COLO668 (cell line): Measurements from ENCODE around the gene CFAP46.

Source experiments
- DNase-seq: peaks from one replicate; lab custom pipeline; 2025; ENCODE audit not compliant: unreplicated experiment; lab: John Stamatoyannopoulos, UW

The CFAP46 gene

DNA sequence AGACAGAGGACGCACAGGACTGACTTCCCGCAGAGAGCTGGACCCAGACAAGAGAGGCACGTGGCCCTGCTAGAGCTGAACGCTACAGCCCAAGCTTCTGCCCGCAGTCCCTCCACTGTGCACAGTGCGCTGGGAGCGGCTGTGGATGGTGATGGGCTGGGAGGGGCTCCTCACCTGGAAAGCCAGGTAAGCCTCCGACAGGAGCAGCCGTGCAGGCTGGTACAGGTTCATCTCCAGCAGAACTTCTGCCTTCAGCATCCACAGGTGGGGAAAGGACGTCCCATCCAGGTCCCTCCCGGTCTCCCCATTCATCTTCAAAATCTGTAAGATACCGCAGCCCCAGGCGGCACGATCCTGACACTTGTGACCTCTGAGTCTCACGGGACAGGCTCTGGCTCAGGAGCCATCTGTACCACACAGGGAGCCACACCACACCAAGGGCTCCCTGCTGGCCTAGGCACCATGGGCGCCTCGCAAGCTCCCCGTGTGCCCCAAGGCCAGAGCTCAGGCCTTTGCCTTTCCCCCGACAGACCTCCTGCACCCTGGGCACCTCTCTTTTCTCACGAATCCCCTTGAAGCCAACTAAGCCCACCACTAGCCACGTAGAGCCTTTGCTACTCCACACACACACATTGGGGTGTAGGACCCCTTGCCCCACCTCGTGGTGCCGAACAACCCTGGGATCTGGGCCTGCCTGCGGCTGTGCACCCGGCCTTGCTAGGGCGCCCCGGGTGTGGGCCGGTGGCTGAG lies 76.3 kb downstream of the CFAP46 start:
- DNase-seq = no peak

DNA sequence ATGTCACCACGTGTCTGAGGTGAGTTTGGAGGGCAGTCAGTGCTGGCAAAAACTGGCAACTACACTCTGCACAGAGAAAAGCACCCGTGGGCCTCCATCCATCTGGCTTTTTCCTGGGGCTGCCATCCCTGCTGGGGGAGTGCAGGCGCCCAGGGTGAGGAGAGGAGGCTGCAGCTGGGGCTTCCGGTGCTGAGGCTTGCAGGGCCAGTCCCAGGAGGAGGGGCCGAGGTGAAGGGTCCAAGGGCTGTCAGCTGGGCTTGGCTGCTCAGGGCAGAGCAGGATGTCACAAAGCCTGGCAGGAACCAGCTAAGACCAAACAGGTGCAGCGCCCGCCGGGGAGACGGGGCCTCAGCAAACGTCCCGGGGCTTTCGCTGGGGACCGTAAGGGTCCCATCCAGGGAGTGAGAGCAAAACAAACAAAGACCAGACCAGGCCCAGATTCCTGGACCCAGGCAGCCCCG lies 77.2 kb downstream of the CFAP46 start:
- DNase-seq = no peak

DNA sequence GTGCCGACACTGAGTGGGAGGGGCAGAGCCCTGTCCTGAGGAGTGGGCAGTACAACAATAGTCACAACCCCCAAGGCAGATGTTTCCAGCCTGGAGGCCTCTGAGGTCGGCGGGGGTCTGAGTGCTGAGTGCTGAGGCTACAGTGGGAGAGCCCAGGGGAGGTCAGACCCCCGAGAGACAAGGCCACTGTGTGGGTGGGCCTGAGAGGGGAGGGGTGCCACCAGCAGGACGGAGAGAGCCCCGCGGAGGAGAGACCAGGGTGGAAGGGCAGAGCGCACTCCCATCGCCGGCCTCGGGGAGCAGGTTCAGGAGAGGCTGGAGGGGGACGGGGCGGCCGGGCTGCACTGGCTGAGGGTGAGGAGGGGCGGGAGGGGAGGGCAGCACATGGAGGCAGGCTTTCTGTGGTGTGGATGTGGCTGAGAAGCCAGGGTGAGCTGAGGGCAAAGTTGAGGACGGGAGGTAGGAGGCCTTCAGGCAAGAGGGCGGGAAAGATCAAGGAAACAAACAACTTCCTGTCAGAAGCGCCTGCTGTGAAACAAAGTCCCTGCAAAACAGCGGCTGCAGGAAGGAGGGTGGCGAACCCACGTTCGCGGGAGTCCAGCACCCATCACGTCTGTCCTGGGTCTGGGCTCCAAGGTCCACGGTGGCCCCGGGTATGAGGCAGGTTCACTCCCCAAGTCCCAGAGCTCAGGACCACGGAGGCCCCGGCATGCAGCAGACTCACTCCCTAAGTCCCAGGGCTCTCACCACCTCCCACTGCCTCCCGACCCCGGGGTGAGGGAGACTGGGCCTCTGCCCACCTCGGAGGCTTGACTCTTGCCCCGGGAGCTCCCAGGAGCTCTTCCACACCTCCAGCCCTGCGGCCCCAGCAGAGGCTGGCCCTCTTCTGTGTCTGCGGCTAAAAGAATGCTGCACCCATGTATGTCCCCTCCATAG lies 79.6 kb downstream of the CFAP46 start:
- DNase-seq = no peak

DNA sequence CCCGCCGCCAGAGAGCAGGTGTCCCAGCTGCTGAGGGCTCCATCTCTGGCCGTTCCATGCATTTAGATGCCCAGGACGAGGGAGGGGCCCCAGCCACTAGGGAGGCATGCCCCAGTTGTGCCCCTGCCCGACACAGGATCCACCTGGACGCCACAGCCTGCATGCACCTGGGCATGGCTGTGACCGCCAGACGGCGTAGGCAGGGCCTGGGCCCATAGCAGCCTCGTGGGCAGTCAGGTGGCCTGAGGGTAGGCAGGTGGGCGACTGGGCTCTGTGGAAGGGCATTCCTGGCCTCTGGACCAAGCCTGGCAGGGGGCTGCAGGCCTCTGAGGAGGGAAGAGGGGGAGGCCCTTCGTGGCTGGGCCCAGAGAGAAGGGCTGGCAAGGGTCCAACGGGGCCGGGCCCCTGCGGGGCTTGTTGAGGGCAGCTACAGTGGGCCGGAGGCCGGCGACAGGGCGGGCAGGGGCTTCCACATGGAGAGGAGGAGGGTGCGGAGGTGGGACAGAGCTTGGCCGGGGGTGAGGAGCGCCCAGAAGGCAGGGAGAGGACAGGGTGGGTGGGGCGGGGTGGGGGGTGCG lies 80.4 kb downstream of the CFAP46 start:
- no peak for DNase-seq

DNA sequence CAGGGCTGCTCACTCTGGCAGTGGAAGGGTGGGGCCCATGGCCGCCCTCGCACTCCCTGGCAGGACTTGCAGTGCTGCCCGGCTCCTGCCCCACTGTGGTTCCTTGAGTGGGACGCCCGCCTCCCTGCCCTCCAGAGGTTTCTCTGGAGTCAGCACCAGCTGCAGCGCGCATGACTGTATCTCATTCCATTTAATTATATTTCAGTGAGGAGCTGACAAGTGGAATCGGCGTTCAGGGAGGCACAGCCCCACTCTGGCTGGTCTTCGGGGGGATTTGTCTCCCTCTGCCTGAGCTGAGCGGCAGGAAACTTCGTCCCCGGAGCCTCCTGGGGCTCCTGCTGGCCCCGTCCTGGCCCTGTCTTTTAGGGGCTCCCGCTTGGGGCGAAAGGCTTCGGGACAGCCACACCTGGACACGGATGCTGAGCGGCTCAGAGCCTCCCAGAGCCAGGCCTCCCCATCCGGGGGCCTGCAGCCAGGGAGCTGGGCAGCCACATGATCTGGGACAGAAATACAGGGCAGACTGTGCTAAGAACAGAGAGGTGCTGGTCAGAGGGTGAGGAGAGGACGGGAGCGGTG lies 81.2 kb downstream of the CFAP46 start:
- no peak for DNase-seq

DNA sequence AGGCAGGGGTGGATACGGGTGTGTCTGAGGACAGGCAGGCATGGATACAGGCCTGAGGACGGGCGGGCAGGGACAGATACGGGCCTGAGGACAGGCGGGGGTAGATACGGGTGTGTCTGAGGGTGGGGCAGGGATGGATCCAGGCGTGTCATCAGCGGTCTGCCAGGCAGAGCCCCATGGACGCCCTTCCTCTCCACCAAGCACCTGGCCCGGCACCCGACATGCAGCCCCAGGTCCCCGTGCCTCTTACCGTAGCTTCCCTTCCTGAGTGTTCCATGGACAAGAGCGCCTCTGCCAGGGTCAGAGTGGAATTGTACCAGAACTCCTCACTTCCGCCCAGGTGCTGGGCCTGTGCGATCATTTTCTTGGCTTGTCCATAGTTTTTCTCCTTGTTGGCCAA lies 81.8 kb downstream of the CFAP46 start:
- no peak for DNase-seq

DNA sequence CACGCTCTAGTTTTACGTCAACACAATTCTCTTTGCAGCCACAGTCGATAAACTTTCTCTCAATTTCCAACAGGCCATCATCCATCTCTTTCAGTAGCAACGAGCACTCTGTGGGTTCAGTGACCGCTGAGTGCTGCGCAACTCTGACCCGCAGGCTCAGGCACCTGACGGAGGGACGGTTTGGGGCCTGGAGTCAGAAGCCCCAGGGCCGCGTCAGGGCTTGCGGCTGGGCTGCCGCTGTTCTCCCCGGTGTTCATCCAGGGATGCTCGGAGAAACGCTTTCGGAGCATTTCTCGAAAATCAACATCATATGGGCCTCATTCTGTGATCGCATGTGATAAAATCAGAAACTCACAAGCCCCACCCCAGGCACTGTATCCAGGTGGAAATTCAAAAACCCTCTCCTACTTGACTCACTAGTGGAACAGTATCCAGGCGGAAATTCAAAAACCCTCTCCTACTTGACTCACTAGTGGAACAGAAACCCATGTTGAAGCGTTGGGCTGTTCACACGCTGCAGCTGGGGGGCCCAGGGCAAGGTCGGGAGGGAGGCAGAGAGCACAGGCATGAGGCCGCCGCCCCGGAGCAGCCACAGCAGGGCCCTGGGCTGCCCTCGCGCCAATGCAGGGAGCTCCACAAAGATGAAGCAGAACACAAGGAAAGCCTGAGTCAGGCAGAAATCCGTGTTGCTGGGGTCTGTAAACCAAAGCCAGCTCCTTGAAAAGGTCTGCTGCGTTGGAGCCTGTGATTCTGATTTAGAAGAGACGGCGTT lies 83.1 kb downstream of the CFAP46 start:
- no peak for DNase-seq

DNA sequence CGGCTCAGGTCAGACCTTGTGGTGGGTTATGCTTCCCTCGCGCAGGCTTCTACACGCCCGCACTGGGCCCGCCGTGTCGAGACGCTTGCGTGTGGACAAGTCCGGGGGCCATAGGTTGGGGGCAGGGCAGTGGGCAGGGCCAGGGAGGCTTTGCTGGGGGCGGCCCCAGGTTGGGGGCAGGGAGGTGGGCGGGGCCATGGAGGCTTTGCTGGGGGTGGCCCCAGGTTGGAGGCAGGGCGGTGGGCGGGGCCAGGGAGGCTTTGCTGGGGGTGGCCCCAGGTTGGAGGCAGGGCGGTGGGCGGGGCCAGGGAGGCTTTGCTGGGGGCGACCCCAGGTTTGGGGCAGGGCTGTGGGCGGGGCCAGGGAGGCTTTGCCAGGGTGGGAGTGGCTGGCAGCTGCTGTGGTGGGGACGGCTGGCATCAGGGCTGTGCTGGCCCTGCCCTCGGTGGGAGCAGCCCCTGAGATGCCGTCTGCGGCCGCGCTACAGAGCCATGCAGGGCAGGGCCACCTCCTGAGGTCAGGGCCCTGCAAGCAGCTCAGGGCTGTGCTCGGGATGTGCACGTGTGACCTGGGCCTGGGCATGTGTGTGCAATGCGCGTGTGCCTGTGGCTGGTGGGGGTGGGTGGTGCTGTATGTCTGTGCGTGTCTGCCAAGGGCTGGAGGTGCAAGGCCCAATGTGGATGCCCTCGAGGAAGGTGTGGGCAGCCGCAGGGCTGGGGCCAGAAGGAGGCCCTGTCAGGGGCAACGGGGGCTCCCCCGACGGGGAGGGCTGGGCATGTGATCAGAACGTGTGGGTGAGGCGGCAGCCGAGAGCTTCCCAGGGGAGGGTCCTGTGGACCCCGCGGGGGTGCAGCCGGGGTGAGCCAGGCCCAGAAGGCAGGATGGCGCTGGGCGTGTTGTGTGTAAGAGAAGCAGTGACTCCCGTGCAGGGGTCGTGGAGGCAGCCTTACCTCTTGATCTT lies 84.0 kb downstream of the CFAP46 start:
- no peak for DNase-seq

DNA sequence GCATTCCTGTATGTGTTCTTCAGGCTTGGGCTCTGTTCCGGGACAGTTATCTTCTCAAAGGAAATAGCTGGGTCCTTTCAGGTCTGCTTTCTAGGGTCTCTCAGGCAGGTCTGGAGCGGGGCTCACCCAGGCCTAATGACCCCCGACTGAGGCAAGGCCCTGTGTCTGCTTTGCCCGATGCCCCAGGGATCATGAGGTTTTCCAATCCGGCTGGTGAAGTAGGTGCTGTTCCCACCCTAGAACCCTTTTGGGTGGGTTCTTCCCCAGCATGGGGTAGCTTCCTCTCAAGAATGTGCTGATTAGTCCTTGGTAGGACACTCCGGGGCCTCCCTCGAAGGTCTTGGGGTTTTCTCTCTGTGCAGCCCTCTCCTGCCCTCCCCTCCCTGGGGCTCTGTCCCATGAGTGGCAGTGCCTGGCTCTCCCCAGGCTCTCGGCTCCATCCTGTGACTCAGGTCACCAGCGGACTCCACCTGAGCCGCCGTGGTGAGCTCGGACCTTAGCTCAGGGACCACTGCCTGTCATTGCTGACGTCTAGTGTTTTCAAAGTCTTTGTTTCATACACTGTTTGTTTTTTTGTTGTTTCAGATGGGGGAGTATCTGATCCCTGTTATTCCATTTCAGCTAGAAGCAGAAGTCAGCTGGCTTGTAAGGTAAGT lies 85.4 kb downstream of the CFAP46 start:
- no peak for DNase-seq

DNA sequence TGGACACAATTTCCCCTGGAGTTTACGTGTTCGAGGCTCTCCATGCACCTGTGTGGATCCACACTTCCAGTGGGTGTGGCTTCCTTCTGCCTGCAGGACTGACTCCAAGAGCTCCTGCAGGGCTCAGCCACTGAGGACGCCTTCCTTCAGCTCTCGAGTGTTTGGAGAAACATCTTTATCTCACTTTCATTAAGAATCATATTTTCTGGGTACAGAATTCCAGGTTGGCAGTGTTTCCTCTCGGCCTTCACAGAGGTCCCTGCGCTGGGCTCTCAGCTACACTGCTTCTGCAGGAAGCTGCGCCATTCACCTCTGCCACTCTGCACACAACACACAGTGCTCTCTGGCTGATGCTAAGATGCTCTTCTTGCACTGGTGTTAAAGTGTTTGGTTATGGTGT lies 86.5 kb downstream of the CFAP46 start:
- DNase-seq = no peak

DNA sequence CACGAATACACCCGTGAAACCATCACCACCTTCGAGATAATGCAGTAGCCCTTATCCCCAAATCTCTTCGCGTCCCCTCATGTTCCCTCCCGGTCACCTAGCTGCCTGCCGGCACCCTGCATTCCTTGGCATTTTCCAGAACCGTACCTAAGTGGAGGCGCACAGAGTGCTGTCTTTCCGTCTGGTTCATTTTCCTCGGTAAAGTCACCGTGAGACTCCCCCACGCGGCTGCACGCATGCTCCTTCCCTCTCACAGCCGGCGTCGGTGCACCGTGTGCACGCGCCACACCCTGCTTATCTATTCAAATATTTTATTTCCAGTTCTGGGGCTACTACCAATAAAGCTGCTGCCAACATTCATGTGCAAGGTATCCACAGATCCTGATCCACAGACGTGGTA lies 90.9 kb downstream of the CFAP46 start:
- no peak for DNase-seq

DNA sequence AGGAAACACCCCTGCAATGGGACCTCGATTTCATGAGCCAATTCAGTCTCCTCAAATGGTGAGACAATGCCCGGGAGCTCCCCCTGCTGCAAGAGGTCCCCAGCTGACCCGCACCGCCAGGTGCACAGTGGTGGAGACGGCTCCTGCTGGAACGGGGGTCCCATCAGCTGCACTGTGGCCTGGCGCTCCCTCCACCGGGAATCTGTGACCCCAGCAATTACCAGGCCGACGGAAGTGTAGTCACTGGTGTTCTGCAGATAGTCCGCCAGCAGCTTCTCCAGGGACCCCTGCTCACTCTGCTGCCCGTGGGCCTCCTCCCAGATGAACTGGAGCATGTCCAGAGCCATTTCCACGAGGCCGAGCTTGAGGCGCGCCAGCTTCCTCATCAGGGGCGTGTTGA lies 91.5 kb downstream of the CFAP46 start:
- DNase-seq = no peak

DNA sequence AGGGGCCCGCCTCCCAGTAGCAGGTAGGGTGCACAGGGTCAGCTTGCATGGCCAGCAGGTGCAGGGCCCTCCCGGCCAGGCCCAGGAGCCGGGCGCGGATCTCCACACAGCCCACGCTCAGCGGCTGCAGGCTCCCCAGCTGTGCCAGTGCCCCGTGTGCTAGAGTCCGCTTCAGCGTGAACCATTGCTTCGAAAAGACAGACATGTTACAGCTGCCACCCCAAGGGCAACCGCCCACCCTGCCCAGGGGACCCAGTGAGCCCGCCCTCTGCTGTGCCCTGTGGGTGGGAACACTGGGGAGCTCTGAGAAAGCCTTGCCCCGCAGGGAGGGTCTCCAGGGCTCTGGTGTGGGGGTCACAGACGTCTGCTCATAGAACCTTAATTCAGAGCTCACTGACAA lies 92.1 kb downstream of the CFAP46 start:
- DNase-seq = no peak

DNA sequence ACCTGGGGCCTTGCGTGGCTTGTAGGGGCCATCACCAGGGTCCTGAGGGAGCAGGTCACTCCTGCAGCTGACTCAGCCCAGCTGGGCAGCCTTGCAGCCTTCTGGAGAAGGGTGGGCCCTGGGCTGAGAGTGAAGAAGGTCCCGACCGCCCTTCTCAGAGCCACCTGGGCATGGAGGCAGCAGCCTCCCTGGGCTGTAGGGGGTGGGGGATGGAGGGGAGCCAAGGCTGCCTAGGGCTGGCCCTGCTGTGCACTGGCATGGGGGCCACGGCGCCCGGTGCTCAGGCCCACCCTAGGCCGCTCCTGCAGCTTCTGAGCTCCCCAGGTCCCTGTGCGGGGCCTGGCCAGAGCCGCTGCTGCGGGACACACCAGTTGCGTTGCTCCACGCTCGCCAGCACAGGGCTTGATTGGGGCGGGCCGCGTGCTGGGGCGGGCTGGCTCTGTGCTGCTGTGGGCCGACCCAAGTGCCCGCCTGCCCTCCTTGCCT lies 92.8 kb downstream of the CFAP46 start:
- no peak for DNase-seq

DNA sequence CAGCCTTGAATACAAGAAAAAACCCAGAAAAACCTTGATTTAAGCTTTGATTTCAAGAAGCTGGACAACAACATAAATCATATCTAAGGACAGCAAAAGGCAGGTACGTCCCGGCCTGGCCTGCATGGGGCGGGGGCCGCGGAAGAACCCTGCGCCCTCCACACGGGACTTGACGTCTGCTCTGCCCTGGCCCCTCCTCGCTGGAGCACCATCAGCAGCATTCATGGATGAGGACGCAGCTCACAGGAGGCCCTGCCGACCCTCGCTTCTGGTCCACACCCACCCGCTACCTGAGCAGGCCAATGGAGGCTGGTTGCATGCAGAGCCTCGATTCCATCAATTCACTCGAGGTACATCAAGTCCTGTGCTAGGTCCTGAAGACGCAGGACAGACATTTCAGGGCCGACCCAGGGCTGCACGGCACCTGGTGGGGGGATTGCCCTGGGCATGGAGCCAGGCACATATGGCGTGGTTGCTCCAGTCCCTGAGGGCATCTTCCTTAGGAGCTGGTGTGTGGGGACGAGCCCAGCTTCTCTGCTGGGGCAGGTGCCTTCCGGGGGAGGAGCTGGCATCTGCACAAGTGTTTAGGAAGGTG lies 93.3 kb downstream of the CFAP46 start:
- DNase-seq = no peak

DNA sequence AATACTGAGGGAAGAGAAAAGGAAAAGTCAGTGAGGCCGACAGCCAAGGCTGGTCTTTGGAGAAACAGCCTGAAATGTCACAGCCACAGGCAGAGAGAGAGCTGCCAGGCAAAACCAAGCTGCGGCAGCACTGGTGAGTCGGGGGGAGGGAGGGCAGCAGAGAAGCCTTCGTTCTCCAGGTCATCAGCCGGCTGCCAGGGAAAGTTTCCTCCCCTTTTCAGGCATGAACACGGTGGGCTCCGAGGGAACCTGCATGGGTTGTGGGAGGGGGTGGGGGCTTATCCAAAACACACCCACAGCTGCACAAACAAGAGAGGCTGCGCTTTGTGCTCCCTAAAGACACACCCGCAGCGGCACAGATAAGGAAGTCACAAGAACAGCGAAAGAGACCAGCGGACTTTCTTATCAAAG lies 94.1 kb downstream of the CFAP46 start:
- no peak for DNase-seq

DNA sequence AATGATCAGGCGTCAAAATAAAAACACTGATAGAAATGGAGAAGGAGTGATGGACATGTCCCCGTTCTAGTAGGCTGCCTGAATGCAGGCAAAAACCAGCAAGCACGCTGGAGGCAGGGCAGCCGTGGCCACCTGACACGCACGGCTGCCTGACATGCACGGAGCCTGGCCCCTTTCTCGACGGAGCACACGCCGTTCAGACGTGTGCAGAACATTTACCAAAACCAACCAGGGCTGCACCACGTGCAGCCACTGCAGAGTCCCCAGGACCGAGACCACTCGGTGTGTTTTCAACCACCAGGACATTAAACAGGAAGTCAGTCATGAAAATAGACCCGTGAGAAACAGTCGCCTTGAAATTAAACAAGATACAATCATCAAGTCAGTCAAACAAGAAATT lies 94.5 kb downstream of the CFAP46 start:
- no peak for DNase-seq

DNA sequence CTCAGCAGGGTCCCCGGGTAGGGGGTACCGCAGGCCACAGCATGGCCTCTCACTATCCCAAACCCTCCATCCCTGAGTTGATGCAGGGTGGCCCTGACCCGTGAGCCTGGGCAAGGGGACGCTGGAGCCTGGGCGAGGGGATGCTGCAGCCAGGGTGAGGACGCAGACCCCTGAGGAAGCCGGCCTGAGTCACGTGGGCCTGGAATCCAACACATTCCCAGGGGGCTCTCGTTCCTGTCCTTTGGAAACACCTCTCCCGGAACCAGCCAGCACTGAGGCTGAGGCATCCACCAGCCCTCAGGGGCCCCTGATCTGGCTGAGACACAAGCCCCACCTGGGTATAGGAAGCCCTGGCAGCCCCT lies 95.0 kb downstream of the CFAP46 start:
- DNase-seq = no peak
